SK-N-SH (cell line): Measurements from ENCODE around the gene OGFRL1. TPM values are rescaled to one million over a fixed set of nuclear protein-coding genes. Genes with fewer than 3 reads are reported as not detected.

ENCODE experiments used
- CTCF ChIA-PET: fragments of 300-600, 350-600 bp; formaldehyde crosslinking; extraction: SDS; loops from one replicate; lab custom pipeline; 2021; lab: Yijun Ruan, JAX
- POLR2A ChIA-PET: fragments of 350-600 bp; sonication (Branson Sonifier 250); formaldehyde crosslinking; extraction: SDS; loops from one replicate; lab custom pipeline; 2020; ENCODE audit warnings: antibody characterized with exemption, inconsistent platforms; lab: Yijun Ruan, JAX
- DNase-seq: peaks from one replicate; pipeline ENCODE4 v3.0.0; 2012
- H2AFZ ChIP-seq: fragments of 200-600 bp; sonication (generic); 2 replicates; pipeline ENCODE4 v1.8.1; 2016; ENCODE audit warnings: antibody characterized with exemption, mild to moderate bottlenecking, low read depth
- H3F3A ChIP-seq: fragments of 200-600 bp; sonication (generic); replicated peaks from 2 replicates; pipeline ENCODE3; 2016; ENCODE audit warnings: antibody characterized with exemption, mild to moderate bottlenecking; ENCODE audit not compliant: insufficient read depth
- H3K27ac ChIP-seq, 2 experiments: fragments of 200-500 bp in 1 of 2; fragments of 200-600 bp in 1 of 2; sonication (Bioruptor generic) in 1 of 2; sonication (generic), shearing (Covaris generic) in 1 of 2; 2 replicates each; pipeline versions ENCODE4 v1.5.1 to v1.6.1; 2014 to 2016; ENCODE audit warnings: low read depth in 2 of 2, inconsistent platforms in 1 of 2, low read length in 1 of 2, mild to moderate bottlenecking in 1 of 2, mixed read lengths in 1 of 2
- H3K27me3 ChIP-seq: fragments of 200-600 bp; sonication (generic), shearing (Covaris generic); 2 replicates; pipeline ENCODE4 v1.6.1; 2016; ENCODE audit warnings: mixed run types; ENCODE audit not compliant: insufficient read depth
- H3K36me3 ChIP-seq, 2 experiments: fragments of 200-500 bp in 1 of 2; fragments of 200-600 bp in 1 of 2; sonication (Bioruptor generic) in 1 of 2; sonication (generic) in 1 of 2; replicated peaks in 1 of 2; 2 replicates each; pipeline versions ENCODE3 to v1.5.1; 2014 to 2016; ENCODE audit warnings: low read length in 1 of 2, mild to moderate bottlenecking in 1 of 2; ENCODE audit not compliant: insufficient read depth in 2 of 2, control insufficient read depth in 1 of 2
- H3K4me1 ChIP-seq, 2 experiments: fragments of 200-500 bp in 1 of 2; fragments of 200-600 bp in 1 of 2; sonication (Bioruptor generic) in 1 of 2; sonication (generic), shearing (Covaris generic) in 1 of 2; 2 replicates each; pipeline versions ENCODE4 v1.5.1 to v1.6.1; 2014 to 2016; ENCODE audit warnings: low read depth in 1 of 2, low read length in 1 of 2, mixed run types in 1 of 2; ENCODE audit not compliant: insufficient read depth in 2 of 2, control insufficient read depth in 1 of 2
- H3K4me2 ChIP-seq: fragments of 200-600 bp; sonication (generic), shearing (Covaris generic); 2 replicates; pipeline ENCODE4 v1.6.1; 2017; ENCODE audit warnings: mixed run types
- H3K4me3 ChIP-seq, 2 experiments: fragments of 200-500 bp in 1 of 2; fragments of 200-600 bp in 1 of 2; sonication (Bioruptor generic) in 1 of 2; sonication (generic), shearing (Covaris generic) in 1 of 2; 2 replicates each; pipeline versions ENCODE4 v1.5.1 to v1.8.1; 2014 to 2016; ENCODE audit warnings: low read depth in 2 of 2, inconsistent platforms in 1 of 2, low read length in 1 of 2, mild to moderate bottlenecking in 1 of 2, mixed read lengths in 1 of 2, moderate library complexity in 1 of 2
- H3K79me2 ChIP-seq: fragments of 200-600 bp; sonication (generic); 2 replicates; pipeline ENCODE4 v1.8.1; 2017; ENCODE audit warnings: mild to moderate bottlenecking; ENCODE audit not compliant: insufficient read depth
- H3K9ac ChIP-seq: fragments of 200-600 bp; sonication (generic); 2 replicates; pipeline ENCODE4 v1.6.1; 2017; ENCODE audit warnings: mixed run types
- H3K9me2 ChIP-seq: fragments of 200-600 bp; sonication (generic); 2 replicates; pipeline ENCODE4 v1.6.1; 2017; ENCODE audit warnings: mixed run types
- H3K9me3 ChIP-seq: fragments of 200-600 bp; sonication (generic); 2 replicates; pipeline ENCODE4 v1.6.1; 2017; ENCODE audit warnings: mixed run types, mild to moderate bottlenecking, moderate library complexity
- H4K20me1 ChIP-seq: fragments of 200-600 bp; sonication (generic); 2 replicates; pipeline ENCODE4 v1.6.1; 2017; ENCODE audit warnings: mild to moderate bottlenecking, mixed run types; ENCODE audit not compliant: insufficient read depth
- EP300 ChIP-seq, 2 experiments: IDR thresholded peaks; 2 replicates each; pipeline versions ENCODE4 v1.4.0 to v1.6.1; 2012; ENCODE audit warnings: borderline replicate concordance in 1 of 2, low read depth in 1 of 2, low read length in 1 of 2
- FOXM1 ChIP-seq: IDR thresholded peaks from 2 replicates; pipeline ENCODE4 v1.4.0; 2012; ENCODE audit warnings: low read depth, mild to moderate bottlenecking
- GABPA ChIP-seq: IDR thresholded peaks from 2 replicates; pipeline ENCODE4 v1.4.0; 2012; ENCODE audit warnings: low read depth, mild to moderate bottlenecking
- GATA2 ChIP-seq: sonication (generic); formaldehyde crosslinking; IDR thresholded peaks from 2 replicates; pipeline ENCODE4 v1.5.0; 2020; ENCODE audit warnings: mild to moderate bottlenecking, missing genetic modification reagents
- IRF3 ChIP-seq: fragments of 150-350 bp; IDR thresholded peaks from 2 replicates; pipeline ENCODE4 v1.6.1; 2016; ENCODE audit warnings: mild to moderate bottlenecking, low read depth, low read length
- MAX ChIP-seq: IDR thresholded peaks from 2 replicates; pipeline ENCODE4 v1.4.0; 2012; ENCODE audit warnings: low read depth
- NRF1 ChIP-seq: IDR thresholded peaks from 2 replicates; pipeline ENCODE4 v1.6.1; 2012; ENCODE audit warnings: low read depth, mild to moderate bottlenecking, low read length
- RCOR1 ChIP-seq: fragments of 150-350 bp; IDR thresholded peaks from 2 replicates; pipeline ENCODE4 v1.6.1; 2017; ENCODE audit warnings: antibody characterized with exemption, low read length
- RFX5 ChIP-seq: IDR thresholded peaks from 2 replicates; pipeline ENCODE4 v1.6.1; 2012; ENCODE audit warnings: mild to moderate bottlenecking, improper control_type of control experiment, low read length
- RXRA ChIP-seq: IDR thresholded peaks from 2 replicates; pipeline ENCODE4 v1.4.0; 2012; ENCODE audit warnings: low read depth, mild to moderate bottlenecking, borderline replicate concordance
- TEAD4 ChIP-seq: IDR thresholded peaks from 2 replicates; pipeline ENCODE4 v1.4.0; 2012; ENCODE audit warnings: mild to moderate bottlenecking, borderline replicate concordance; ENCODE audit not compliant: insufficient read depth
- YY1 ChIP-seq: IDR thresholded peaks from 2 replicates; pipeline ENCODE4 v1.4.0; 2012; ENCODE audit warnings: low read depth, mild to moderate bottlenecking
- WGBS: methylation state at CpG from one replicate; pipeline ENCODE4 v1.1.6; 2017; ENCODE audit warnings: low lambda C conversion rate; 5-methylcytosine and 5-hydroxymethylcytosine counted together
- polyA plus RNA-seq, 3 experiments: library from polyadenylated mRNA; depleted of rRNA; stranded (reverse); fragments of >200 nt; gene quantifications; 2 replicates each; pipeline ENCODE4 v1.2.3, GENCODE V29; 2012
- TF ChIP-seq, protein P1 (sequence below): IDR thresholded peaks from 2 replicates; pipeline ENCODE4 v1.4.0; 2012; ENCODE audit warnings: low read depth, borderline replicate concordance
- TF ChIP-seq, protein P2 (sequence below): fragments of 150-350 bp; IDR thresholded peaks from 2 replicates; pipeline ENCODE4 v1.6.1; 2017; ENCODE audit warnings: antibody characterized with exemption, low read length, low read depth, borderline replicate concordance
- TF ChIP-seq, protein P3 (sequence below): IDR thresholded peaks from 2 replicates; pipeline ENCODE4; 2012
- TF ChIP-seq, protein P4 (sequence below): IDR thresholded peaks from 2 replicates; pipeline ENCODE4 v1.4.0; 2012; ENCODE audit warnings: low read depth, borderline replicate concordance

The OGFRL1 gene
- polyA plus RNA-seq, 1 of the 3 experiments (the other 2 are of a cell fraction): 2.4 TPM

GRCh38 chr6:71309656-71310055, 21.0 kb downstream of the OGFRL1 start:
- Histone ChIP-seq H3K9ac (no peak overlapping the region), H3K36me3 (no peaks in the 10 kb centered on the region), H2AFZ (no peak overlapping the region), H3F3A (no peaks in the 10 kb centered on the region), H3K4me3 (no peak overlapping the region), H3K9me2 (no peaks in the 10 kb centered on the region), H3K79me2 (no peaks in the 10 kb centered on the region), H3K4me1 (no peaks in the 10 kb centered on the region; a peak in 1 of 4 replicates), H3K27me3 (no peaks in the 10 kb centered on the region), H4K20me1 (no peaks in the 10 kb centered on the region), H3K27ac (no peak overlapping the region), H3K9me3 (no peaks in the 10 kb centered on the region), H3K4me2 (no peak overlapping the region)
- no peak for DNase-seq
- ChIA-PET POLR2A (interaction anchor here (1.1 kb wide), 1 partner anchor 21 kb away, joined by 3 read pairs; the partner anchor contains the start of gene OGFRL1), CTCF (no interaction called here)
- TF ChIP-seq EP300 (IDR thresholded peaks at IDR 0.05; ENCODE audit: borderline replicate concordance in 1 of 2, low read depth in 1 of 2, low read length in 1 of 2) (no peak), NRF1 (no peak), RFX5 (no peak), RCOR1 (no peak), IRF3 (no peak)
- TF ChIP-seq, protein P1, sequence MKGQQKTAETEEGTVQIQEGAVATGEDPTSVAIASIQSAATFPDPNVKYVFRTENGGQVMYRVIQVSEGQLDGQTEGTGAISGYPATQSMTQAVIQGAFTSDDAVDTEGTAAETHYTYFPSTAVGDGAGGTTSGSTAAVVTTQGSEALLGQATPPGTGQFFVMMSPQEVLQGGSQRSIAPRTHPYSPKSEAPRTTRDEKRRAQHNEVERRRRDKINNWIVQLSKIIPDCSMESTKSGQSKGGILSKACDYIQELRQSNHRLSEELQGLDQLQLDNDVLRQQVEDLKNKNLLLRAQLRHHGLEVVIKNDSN: no peak
- TF ChIP-seq, protein P2, sequence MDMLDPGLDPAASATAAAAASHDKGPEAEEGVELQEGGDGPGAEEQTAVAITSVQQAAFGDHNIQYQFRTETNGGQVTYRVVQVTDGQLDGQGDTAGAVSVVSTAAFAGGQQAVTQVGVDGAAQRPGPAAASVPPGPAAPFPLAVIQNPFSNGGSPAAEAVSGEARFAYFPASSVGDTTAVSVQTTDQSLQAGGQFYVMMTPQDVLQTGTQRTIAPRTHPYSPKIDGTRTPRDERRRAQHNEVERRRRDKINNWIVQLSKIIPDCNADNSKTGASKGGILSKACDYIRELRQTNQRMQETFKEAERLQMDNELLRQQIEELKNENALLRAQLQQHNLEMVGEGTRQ: no peak
- TF ChIP-seq, protein P3, sequence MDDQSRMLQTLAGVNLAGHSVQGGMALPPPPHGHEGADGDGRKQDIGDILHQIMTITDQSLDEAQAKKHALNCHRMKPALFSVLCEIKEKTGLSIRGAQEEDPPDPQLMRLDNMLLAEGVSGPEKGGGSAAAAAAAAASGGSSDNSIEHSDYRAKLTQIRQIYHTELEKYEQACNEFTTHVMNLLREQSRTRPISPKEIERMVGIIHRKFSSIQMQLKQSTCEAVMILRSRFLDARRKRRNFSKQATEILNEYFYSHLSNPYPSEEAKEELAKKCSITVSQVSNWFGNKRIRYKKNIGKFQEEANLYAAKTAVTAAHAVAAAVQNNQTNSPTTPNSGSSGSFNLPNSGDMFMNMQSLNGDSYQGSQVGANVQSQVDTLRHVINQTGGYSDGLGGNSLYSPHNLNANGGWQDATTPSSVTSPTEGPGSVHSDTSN: no peak
- 81% methylated on average over 2 of the region's 2 CpGs for WGBS

DNA sequence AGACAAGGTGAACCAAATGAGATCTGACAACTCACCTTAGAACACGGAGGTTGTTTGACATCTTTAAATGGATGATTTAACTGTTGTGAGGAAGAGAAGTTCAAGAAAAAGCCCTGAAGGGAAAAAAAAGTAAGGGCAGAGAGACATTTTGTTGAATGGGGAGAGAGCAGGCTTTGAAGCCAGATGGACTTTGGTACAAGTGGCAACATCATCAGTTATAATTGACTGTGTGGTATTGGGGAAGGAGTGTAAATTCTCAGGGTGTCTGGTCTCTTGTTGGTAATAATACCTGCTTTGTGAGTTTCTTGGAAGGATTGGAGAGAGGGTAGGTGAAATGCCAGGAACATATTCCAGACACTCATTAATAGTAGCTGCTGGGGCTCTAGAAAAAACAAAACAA, 21.6 kb downstream of the OGFRL1 start:
- no peaks in the 10 kb centered on the region for H3K79me2 ChIP-seq
- no peak for TF ChIP-seq RXRA
- no peak for TF ChIP-seq TEAD4
- no peak for TF ChIP-seq FOXM1
- TF ChIP-seq GATA2 (CRISPR knock-in tag): no peak
- TF ChIP-seq, protein P4, sequence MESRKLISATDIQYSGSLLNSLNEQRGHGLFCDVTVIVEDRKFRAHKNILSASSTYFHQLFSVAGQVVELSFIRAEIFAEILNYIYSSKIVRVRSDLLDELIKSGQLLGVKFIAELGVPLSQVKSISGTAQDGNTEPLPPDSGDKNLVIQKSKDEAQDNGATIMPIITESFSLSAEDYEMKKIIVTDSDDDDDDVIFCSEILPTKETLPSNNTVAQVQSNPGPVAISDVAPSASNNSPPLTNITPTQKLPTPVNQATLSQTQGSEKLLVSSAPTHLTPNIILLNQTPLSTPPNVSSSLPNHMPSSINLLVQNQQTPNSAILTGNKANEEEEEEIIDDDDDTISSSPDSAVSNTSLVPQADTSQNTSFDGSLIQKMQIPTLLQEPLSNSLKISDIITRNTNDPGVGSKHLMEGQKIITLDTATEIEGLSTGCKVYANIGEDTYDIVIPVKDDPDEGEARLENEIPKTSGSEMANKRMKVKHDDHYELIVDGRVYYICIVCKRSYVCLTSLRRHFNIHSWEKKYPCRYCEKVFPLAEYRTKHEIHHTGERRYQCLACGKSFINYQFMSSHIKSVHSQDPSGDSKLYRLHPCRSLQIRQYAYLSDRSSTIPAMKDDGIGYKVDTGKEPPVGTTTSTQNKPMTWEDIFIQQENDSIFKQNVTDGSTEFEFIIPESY: no peak
- no peak for TF ChIP-seq GABPA
- TF ChIP-seq MAX: no peak
- TF ChIP-seq YY1: no peak
- H3K9me3 ChIP-seq: no peaks in the 10 kb centered on the region
- CTCF ChIA-PET: no interaction called here
- H3K27ac ChIP-seq: no peak overlapping the region
- WGBS: 66% methylated on average over 1 of the region's 1 CpG
- H4K20me1 ChIP-seq: no peaks in the 10 kb centered on the region
- H3K4me2 ChIP-seq: no peak overlapping the region
- no peaks in the 10 kb centered on the region for H3K36me3 ChIP-seq
- no peaks in the 10 kb centered on the region; a peak in 1 of 4 replicates for H3K4me1 ChIP-seq
- no peaks in the 10 kb centered on the region for H3F3A ChIP-seq
- H3K4me3 ChIP-seq: no peak overlapping the region
- POLR2A ChIA-PET: interaction anchor here (1.1 kb wide), 1 partner anchor 22 kb away, joined by 3 read pairs; the partner anchor contains the start of gene OGFRL1
- no peaks in the 10 kb centered on the region for H3K27me3 ChIP-seq
- no peak overlapping the region for H2AFZ ChIP-seq
- H3K9me2 ChIP-seq: no peaks in the 10 kb centered on the region
- DNase-seq: no peak
- H3K9ac ChIP-seq: no peak overlapping the region
